Left ventricle myocardium inferior (tissue), 1 donor: ENCODE data around the gene SPTBN4. TPM values are rescaled to one million over a fixed set of nuclear protein-coding genes. Genes with fewer than 3 reads are reported as not detected.

ENCODE experiments used
- DNase-seq: peaks from one replicate; pipeline ENCODE4 v3.0.0-alpha.2; 2020
- H3K27ac ChIP-seq: fragments of 200-600 bp; replicated peaks from 2 replicates; pipeline ENCODE4 v1.8.0; 2021
- H3K27me3 ChIP-seq: fragments of 200-600 bp; 2 replicates; pipeline ENCODE4 v1.8.0; 2021; ENCODE audit warnings: low read depth
- H3K36me3 ChIP-seq: fragments of 200-600 bp; 2 replicates; pipeline ENCODE4 v1.8.0; 2021
- H3K4me1 ChIP-seq: fragments of 200-600 bp; 2 replicates; pipeline ENCODE4 v1.8.0; 2021
- H3K4me3 ChIP-seq: fragments of 200-600 bp; 2 replicates; pipeline ENCODE4 v1.8.0; 2021; ENCODE audit warnings: mild to moderate bottlenecking, moderate library complexity
- H3K9me3 ChIP-seq: fragments of 200-600 bp; replicated peaks from 2 replicates; pipeline ENCODE4 v1.8.0; 2021
- CTCF ChIP-seq: fragments of 200-600 bp; IDR thresholded peaks from 2 replicates; pipeline ENCODE4 v1.8.0; 2021; ENCODE audit warnings: antibody characterized with exemption, mild to moderate bottlenecking, borderline replicate concordance
- intact Hi-C: fragments of 100-400 bp; cut with micrococcal nuclease; formaldehyde crosslinking; loops from one replicate; pipeline ENCODE4 v1.11.0; 2022
- total RNA-seq: library from RNA; stranded (reverse); fragmentation: NEBNext Ultra II Directional; extraction: Animal tissue kit (Norgen Biotek cat#: 25700); gene quantifications from one replicate; pipeline ENCODE4 v1.2.1, GENCODE V29; 2021
- donor health status: DM: no; HTN: yes; CAD: no; lungs with severe emphysema.

The SPTBN4 gene
- total RNA-seq, 1 donor from 2014 or later, result 6.1 TPM

- intact Hi-C loops, result no loop called here
- Histone ChIP-seq H3K36me3 (no peaks in the 10 kb centered on the region), H3K4me3 (no peak overlapping the region), H3K27ac (no peak overlapping the region), H3K4me1 (peaks cover 14% of the 10 kb centered on the region), H3K27me3 (peaks cover 85% of the 10 kb centered on the region), H3K9me3 (no peaks in the 10 kb centered on the region)
- no peak for DNase-seq
- TF ChIP-seq CTCF, result no peak
Measured at GRCh38 chr19:40565355-40565754, 98.6 kb downstream of the SPTBN4 start.

- no peak for DNase-seq
- no peak for TF ChIP-seq CTCF
- Histone ChIP-seq H3K27ac (no peak overlapping the region), H3K4me3 (no peak overlapping the region), H3K36me3 (no peaks in the 10 kb centered on the region), H3K27me3 (peaks cover 79% of the 10 kb centered on the region), H3K9me3 (no peaks in the 10 kb centered on the region), H3K4me1 (peaks cover 14% of the 10 kb centered on the region)
- intact Hi-C loops, result no loop called here
Measured at GRCh38 chr19:40565910-40566495, 99.2 kb downstream of the SPTBN4 start.

GRCh38 chr19:40567040-40567749 lies 100.4 kb downstream of the SPTBN4 start:
- intact Hi-C loops, result no loop called here
- DNase-seq, result no peak
- Histone ChIP-seq H3K27me3 (peaks cover 67% of the 10 kb centered on the region), H3K4me3 (peak overlapping the region; percentile 52), H3K4me1 (peaks cover 14% of the 10 kb centered on the region), H3K36me3 (no peaks in the 10 kb centered on the region), H3K27ac (no peak overlapping the region), H3K9me3 (no peaks in the 10 kb centered on the region)
- TF ChIP-seq CTCF, result no peak

- peak overlapping the region; percentile 52 for H3K4me3 ChIP-seq
- no peak for DNase-seq
- H3K36me3 ChIP-seq, result no peaks in the 10 kb centered on the region
- H3K4me1 ChIP-seq, result peaks cover 14% of the 10 kb centered on the region
- peaks cover 60% of the 10 kb centered on the region for H3K27me3 ChIP-seq
- intact Hi-C loops, result no loop called here
- TF ChIP-seq CTCF, result no peak
- H3K27ac ChIP-seq, result no peak overlapping the region
- H3K9me3 ChIP-seq, result no peaks in the 10 kb centered on the region
Measured at GRCh38 chr19:40567750-40568494, 101.1 kb downstream of the SPTBN4 start.

- H3K4me3 ChIP-seq, result peak overlapping the region; percentile 60
Measured at GRCh38 chr19:40570313-40571004, 103.7 kb downstream of the SPTBN4 start.

More at GRCh38 chr19:40570313-40571004, 103.7 kb downstream of the SPTBN4 start:
- no peak for TF ChIP-seq CTCF
- intact Hi-C loops, result no loop called here
- H3K36me3 ChIP-seq, result no peaks in the 10 kb centered on the region
- peaks cover 34% of the 10 kb centered on the region for H3K27me3 ChIP-seq
- peaks cover 14% of the 10 kb centered on the region for H3K4me1 ChIP-seq
- no peaks in the 10 kb centered on the region for H3K9me3 ChIP-seq
- DNase-seq, result peak; percentile 99
- H3K27ac ChIP-seq, result peak overlapping the region; percentile 33
